ENCODE data around the gene IL27RA.

GRCh38 chr19:14039181-14039580 lies 7.6 kb downstream of the IL27RA start:
- TF ChIP-seq ZNF398 (tag by site-specific recombination; IDR thresholded peaks at IDR 0.05): no peak
- no peak for TF ChIP-seq ELK4 (IDR thresholded peaks at IDR 0.05; ENCODE audit: borderline replicate concordance, low read depth, low read length)
- TF ChIP-seq ZBTB1 (tag by site-specific recombination; IDR thresholded peaks at IDR 0.05): no peak
- TF ChIP-seq ZBTB6 (tag by site-specific recombination; IDR thresholded peaks at IDR 0.05): no peak
- no peak for TF ChIP-seq ZNF48 (tag by site-specific recombination; IDR thresholded peaks at IDR 0.05)
- no peak for TF ChIP-seq CTCF (tag by site-specific recombination; IDR thresholded peaks at IDR 0.05)
- no peak for TF ChIP-seq ZNF518A (tag by site-specific recombination; conservative IDR thresholded peaks at IDR 0.05; ENCODE audit: low read depth)
- no peak for TF ChIP-seq ZNF223 (tag by site-specific recombination; IDR thresholded peaks at IDR 0.05)
- TF ChIP-seq ZBTB21 (tag by site-specific recombination; IDR thresholded peaks at IDR 0.05): no peak
- no peak for TF ChIP-seq ZNF214 (tag by site-specific recombination; IDR thresholded peaks at IDR 0.05; ENCODE audit: borderline replicate concordance)
- no peak for TF ChIP-seq ZNF292 (tag by site-specific recombination; IDR thresholded peaks at IDR 0.05; ENCODE audit: borderline replicate concordance, low read depth)

Data from HEK293 (cell line).